ENCODE results near the gene FAM221B.
A peak's percentile ranks its signal among the peaks of the same experiment; 100 is the strongest.

Gene FAM221B

GRCh38 chr9:35814841-35815543 lies 13.5 kb downstream of the FAM221B start, which contains the start of gene HINT2:
Gene HINT2 (minus strand): TSS chr9:35815042. CDS start chr9:35814979, 63 bp downstream.
- DNase-seq = peak; percentile 61

- no peak for DNase-seq
These were observed 14.3 kb downstream of the FAM221B start for GRCh38 chr9:35814106-35814840.

GRCh38 chr9:35813434-35814105 lies 15.0 kb downstream of the FAM221B start:
- no peak for DNase-seq

GRCh38 chr9:35812025-35812602 lies 16.4 kb downstream of the FAM221B start, which contains the start of gene SPAG8:
Gene SPAG8 (minus strand): TSS chr9:35812262. CDS start chr9:35812147, 115 bp downstream.
- no peak for DNase-seq

GRCh38 chr9:35811381-35812024 lies 17.0 kb downstream of the FAM221B start:
- DNase-seq = no peak

- DNase-seq = no peak
These were observed 18.4 kb downstream of the FAM221B start for GRCh38 chr9:35810122-35810521.

GRCh38 chr9:35808433-35808832 lies 20.1 kb downstream of the FAM221B start:
- DNase-seq = no peak

GRCh38 chr9:35806101-35806500 lies 22.4 kb downstream of the FAM221B start:
- no peak for DNase-seq

- DNase-seq = no peak
These were observed 27.0 kb downstream of the FAM221B start for GRCh38 chr9:35801328-35802128.

GRCh38 chr9:35800530-35800929 lies 28.0 kb downstream of the FAM221B start:
- no peak for DNase-seq

GRCh38 chr9:35798658-35799374 lies 29.7 kb downstream of the FAM221B start:
- DNase-seq = no peak

- no peak for DNase-seq
These were observed 31.0 kb downstream of the FAM221B start for GRCh38 chr9:35797311-35798109.

GRCh38 chr9:35795695-35796094 lies 32.8 kb downstream of the FAM221B start:
- no peak for DNase-seq

GRCh38 chr9:35793461-35793860 lies 35.1 kb downstream of the FAM221B start:
- DNase-seq = no peak

- DNase-seq = no peak
These were observed 35.7 kb downstream of the FAM221B start for GRCh38 chr9:35792826-35793225.

GRCh38 chr9:35792024-35792813 lies 36.3 kb downstream of the FAM221B start:
- no peak for DNase-seq

GRCh38 chr9:35791297-35791921 lies 37.1 kb downstream of the FAM221B start, which contains the start of gene NPR2:
Gene NPR2 (plus strand): TSS chr9:35791591. CDS start chr9:35792409, 818 bp downstream.
- DNase-seq = no peak

- DNase-seq = no peak
These were observed 37.9 kb downstream of the FAM221B start for GRCh38 chr9:35790385-35791296.
